Activated CD4-positive, alpha-beta T cell treated with anti-CD3 and anti-CD28 coated beads, Interleukin-2, amount 50 U/mL, for 48 hours (primary cell): ENCODE results near the gene ANKS1A.
A peak's percentile ranks its signal among the peaks of the same experiment; 100 is the strongest.
"Not testable (repeated sequence)": the region's sequence is repeated elsewhere in the genome, so short reads cannot be mapped to it uniquely, and the experiment has no call there.

Source experiments
- DNase-seq, 2 experiments: peaks; one replicate each; pipeline ENCODE4 v3.0.0-alpha.2; 2020

ANKS1A gene

GRCh38 chr6:34887753-34888513 is 1.1 kb upstream of the ANKS1A start, which contains the start of gene TAF11:
Gene TAF11 (minus strand): TSS chr6:34888042. CDS start chr6:34887957, 85 bp downstream.
- peak; percentile 91 to 93 for DNase-seq

- no peak for DNase-seq
Observed at GRCh38 chr6:34888514-34888856, 570 bp upstream of the ANKS1A start.

GRCh38 chr6:34890533-34890925 is 1.5 kb downstream of the ANKS1A start:
- DNase-seq = no peak

DNA sequence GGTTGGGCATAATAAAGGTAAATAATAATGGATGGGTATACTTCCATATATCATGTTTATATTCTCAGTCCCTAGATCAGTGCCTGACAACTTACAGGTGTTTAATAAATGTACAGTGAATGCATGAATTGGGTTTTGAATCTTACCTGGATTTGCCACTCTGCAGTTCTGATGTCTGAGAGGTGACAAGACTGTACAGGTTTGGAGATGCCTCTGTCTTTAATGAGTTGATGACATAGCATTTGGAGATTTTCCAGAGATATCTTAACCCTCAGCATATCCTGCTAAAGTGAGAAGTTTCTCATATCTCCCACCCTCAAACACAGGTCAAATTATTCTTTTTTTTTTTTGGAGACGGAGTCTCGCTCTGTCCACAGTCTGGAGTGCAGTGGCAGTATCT is 2.2 kb downstream of the ANKS1A start:
- DNase-seq = no peak

- no peak for DNase-seq
Observed at GRCh38 chr6:34894693-34895092, 5.6 kb downstream of the ANKS1A start.

DNA sequence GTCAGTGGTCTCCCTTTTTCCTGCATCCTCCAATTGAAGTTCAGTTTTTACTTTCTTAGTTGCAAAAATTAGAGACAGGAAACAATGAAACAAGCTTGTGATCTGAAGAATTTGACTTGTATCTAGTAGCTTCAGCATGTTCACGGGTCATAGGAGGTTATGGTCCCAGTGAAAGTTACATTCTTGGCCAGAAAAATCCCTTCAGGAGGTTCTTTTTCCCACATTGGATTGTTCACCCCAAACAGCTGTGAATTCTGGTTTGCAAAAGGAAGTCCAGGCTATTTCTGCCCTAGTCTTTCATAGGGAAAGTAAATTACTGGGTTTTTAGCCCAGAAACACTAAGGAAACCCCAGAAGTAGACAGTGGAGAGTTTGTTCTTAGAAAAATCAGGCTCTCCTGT is 8.1 kb downstream of the ANKS1A start:
- no peak for DNase-seq

- no peak for DNase-seq
Observed at GRCh38 chr6:34897716-34898115, 8.7 kb downstream of the ANKS1A start.

DNA sequence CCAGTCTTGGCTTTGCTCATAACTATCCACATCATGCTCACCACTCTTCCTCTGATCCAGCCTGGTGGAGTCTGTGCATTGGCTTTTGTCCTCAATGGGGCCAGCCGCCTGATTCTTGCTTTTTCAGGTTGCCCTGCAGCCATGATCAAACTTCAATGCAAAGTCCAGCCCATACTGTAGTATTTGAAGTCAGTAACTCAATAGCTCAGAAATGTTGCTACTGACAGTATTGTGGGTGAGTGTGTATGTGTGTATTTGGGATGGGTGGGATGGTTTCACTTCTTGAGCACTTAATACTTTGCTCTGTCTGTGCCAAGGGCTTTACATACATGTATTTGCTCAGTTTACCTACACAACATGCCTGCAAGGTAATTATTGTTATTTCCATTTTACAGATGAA is 10.7 kb downstream of the ANKS1A start:
- DNase-seq = not testable (repeated sequence)

DNA sequence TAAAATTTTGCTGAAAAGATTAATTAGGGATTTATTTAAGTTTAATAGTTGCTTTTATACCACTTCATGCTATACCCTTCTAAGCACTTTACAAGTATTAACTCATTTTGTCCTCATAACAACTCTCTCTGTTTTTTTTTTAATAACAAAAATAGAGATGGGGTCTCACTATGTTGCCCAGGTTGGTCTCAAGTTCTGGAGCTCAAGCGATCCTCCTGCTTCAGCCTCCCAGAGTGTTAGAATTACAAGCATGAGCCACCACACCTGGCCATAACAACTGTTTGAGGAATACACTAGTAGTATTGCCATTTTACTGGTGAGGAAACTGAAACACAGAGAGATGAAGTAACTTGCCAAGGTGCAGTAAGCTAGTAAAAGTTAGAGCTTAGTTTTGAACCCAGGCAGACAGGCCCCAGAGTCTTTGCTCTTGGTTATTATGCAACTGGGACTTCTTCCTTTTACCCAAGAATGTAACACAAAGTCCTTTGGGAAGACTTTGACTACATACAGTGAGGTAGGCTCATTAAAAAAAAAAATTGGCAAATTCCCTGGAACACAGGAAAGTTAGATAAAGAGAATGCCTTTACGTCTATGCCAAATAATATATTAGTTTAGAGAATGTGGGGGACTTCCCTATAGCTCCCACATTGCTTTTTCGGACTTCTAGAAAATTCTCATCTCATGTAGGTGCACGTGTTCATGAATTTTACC is 11.4 kb downstream of the ANKS1A start:
- no peak for DNase-seq

DNA sequence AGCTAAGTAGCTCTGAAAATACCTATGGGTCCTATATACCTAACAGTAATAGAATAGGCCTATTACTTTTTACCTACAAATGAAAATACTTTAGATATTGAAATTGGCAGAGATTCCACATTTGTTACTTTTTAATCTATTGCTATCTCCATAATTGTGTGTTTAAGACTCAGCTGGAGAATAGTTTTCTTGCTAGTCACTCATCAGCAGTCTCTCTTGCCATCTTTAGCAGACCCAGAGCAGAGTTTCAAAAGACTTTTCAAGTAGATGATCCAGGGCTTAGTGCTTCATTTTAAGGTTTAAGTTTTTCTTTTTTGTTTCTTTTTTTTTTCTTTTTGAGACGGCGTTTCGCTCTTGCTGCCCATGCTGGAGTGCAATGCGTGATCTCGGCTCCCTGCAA is 12.9 kb downstream of the ANKS1A start:
- DNase-seq = no peak

DNA sequence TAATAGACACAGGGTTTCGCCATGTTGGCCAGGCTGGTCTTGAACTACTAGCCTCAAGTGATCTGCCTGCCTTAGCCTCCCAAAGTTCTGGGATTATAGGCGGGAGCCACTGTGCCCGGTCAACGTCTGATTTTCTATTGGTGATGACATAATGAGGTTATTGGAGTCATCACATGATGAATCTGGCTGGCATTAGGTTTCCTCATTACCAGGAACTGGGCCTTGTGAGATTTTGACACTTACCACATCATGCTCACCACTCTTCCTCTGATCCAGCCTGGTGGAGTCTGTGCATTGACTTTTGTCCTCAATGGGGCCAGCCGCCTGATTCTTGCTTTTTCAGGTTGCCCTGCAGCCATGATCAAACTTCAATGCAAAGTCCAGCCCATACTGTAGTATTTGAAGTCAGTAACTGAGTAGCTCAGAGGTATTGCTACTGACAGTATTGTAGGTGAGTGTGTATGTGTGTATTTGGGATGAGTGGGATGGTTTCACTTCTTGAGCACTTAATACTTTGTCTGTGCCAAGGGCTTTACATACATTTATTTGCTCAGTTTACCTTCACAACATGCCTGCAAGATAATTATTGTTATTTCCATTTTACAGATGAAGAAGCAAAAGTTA is 16.0 kb downstream of the ANKS1A start:
- no peak for DNase-seq

GRCh38 chr6:34906826-34907225 is 17.8 kb downstream of the ANKS1A start:
- DNase-seq = no peak

DNA sequence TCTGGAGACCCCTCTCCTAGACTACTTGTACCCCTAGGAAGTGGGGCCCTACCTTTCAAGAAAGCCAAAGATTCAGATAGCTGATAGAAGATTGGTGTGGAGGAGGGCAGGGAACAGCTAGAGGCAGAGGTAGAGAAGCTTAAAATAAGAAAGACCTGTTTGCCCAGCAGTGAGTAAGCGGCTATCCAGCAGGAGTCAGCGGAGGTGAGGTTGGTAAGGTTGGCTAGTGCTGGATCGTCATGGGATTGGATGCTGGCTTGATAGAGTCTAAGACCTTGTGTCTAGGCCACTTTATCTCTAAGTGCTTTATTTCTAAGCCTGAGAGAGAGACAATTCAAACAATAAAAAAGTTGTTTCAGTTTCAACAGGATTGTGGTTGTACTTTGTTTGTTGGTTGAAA is 19.1 kb downstream of the ANKS1A start:
- DNase-seq = no peak

DNA sequence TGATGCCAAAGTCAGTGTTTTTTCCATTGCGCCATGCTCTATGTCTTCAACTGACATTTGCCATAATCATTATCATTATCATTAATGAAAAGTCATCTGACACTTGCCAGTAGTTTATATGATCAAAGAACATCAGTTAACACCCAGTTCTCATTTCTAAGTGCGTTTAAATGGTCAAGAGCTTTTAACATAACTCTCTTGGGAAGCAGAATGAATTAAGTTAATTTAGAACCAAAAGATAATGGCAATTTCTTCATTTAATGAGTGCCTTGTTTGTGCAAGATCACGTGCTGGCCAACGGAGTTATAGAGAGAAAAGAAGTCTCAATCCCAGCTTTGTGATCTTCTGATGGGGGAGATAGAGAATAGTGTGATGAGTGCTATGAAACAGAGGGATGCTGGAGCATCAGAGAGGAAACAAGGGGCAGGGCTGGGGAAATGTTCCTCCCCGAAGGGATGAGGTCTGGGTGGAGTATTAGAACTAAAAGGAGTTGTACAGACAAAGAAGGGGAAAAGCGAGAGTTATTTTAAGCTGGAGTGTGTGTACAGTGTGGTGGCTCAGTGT is 20.3 kb downstream of the ANKS1A start:
- no peak for DNase-seq

GRCh38 chr6:34911822-34912221 is 22.8 kb downstream of the ANKS1A start:
- no peak for DNase-seq

DNA sequence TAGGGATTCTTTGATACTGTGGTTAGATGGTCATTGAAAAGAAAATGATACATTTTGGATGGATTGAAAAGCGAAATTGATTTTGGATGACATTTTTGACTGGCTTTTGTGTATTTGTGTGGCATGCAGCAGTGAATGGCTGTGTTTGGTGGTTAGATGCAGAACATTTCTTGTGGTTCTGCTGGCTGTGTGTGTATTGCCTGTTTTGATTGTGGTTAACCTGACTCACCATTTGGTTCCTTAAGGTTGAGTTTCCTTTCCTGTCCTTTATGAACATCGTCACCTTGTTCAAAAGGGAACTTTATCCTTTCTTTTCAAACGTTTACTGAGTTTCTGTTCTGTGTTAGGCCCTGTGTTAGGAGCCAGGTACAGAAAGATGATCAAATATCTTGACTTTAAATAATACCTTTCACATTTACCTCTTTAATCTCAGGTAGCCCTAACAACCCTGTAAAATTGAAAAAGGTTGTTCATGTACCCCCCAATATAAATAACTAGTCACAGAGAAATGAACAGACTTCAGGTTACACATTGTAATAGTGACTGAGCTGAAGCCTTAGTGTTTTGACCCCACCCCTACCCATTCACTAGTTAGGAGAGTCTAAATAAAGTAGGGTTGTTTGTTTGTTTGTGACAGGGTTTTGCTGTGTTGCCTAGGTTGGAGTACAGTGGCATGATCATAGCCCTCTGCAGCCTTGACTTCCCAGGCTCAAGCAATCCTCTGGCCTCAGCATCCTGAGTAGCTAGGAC is 23.8 kb downstream of the ANKS1A start:
- peak; percentile 7 to 33 for DNase-seq

GRCh38 chr6:34914358-34914757 is 25.3 kb downstream of the ANKS1A start:
- no peak for DNase-seq

DNA sequence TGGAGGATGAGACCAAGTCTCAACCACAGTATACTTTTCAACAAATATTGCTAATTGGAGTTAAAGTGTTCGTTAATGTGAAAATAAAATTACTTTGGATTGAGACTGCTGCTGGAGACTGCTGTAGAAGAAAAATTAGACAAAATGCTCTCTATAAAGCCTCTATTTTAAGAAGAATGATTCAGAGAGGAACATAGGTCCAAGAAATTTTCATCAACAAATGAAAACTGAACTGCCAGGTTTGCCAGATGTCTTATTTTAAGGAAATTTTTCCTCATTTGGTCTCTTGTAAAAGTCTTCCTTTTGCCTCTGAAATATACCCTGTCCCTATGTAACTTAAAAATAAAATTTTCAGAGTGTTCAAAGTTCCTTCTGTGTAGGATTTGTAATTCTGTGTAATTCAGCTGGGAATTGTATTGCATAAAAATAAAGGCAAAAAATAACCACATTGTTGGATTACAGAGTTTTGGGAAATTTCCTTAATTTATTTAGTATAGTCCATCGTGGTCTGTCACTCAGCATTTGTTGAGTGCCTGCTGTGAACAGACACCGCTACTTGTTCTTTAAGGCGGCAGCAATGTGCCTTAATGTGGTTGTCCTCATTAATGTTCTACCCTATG is 27.4 kb downstream of the ANKS1A start:
- DNase-seq = no peak

DNA sequence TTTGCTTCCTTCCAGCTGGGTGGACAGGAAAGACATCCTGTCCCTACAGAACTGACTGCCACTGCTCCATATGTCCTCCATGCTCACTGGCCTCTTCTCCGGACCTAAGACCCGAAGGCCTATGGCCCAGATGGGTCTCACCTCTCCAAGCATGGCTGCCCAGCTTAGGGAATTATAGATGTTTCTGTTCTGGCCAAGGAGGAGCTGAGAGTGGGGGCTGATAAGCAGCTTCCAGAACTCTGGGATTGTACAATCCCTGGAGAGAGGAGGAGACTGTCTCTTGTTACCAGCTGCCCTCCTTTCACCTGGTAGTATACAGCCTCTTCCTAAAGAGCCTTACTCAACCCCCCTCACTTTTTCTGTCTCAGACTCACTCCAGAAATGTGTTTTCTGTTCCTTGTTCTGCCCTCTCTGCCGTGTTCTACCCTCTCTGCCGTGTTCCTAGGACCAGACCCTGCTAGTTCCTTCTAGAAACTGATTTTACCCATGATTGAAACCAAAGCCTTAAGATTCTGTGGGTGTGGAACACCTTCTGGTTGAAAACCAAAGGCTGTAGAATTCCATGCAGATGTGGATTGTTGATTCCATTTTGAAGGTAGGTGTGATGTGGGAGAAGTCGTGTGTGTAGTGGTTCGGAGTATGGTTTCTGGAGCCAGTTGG is 28.7 kb downstream of the ANKS1A start:
- no peak for DNase-seq

DNA sequence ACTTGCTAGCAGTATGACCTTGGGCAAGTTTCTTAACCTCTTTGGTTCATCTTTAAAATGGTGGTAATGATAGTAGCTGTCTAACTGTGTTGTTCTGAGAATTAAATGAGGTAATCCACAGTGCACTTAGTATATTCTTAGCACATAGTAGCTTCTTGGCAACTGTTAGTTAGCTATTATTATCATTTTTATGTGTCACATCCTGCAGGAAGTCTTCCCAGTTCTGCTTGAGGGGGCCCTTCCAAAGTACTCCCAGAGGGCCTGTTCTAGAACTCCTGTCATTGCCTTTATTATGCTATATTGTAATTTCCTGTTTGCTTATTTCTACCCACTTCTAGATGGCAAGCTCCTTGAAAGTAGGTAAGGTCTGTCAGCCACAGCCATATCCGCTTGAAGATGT is 30.6 kb downstream of the ANKS1A start:
- DNase-seq = no peak

- DNase-seq = no peak
Observed at GRCh38 chr6:34920097-34920496, 31.0 kb downstream of the ANKS1A start.

DNA sequence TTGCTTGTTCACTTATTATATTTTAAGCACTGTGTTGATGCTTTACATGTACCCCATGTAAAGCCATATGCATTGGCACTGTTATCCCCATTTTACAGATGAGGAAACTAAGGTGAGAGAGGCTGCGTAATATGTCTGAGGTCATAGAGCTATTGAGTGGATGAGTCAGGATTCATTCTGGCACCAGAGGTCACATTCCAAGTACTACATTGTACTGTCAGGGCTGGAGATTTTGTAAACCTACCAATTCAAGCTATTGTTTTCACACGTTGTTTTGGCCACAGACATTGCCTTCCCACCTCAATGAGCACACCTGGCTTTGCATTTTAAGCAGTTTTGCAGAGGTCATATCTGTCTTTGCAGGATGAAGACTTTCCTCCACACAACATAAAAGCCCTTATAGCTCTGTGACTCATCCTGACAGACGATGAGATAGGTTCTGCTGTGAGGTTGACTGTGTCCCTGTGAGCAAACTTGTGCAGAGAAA is 33.2 kb downstream of the ANKS1A start:
- no peak for DNase-seq
